ENCODE data around the gene EDEM2.

Gene EDEM2

GRCh38 chr20:35156978-35157377 lies 9.8 kb upstream of the EDEM2 start:
- Histone ChIP-seq H2AFZ (ENCODE audit: low read length) (no peak overlapping the region), H3K79me2 (ENCODE audit: low read length) (no peaks in the 10 kb centered on the region), H3K4me1 (ENCODE audit: low read length) (no peaks in the 10 kb centered on the region), H3K9ac (ENCODE audit: low read length) (no peak overlapping the region), H3K9me2 (replicated peaks; ENCODE audit: insufficient read depth, low read length) (no peaks in the 10 kb centered on the region), H3K4me2 (ENCODE audit: low read depth, low read length) (no peak overlapping the region), H4K20me1 (ENCODE audit: insufficient read depth, low read length) (no peaks in the 10 kb centered on the region), H3F3A (ENCODE audit: insufficient read depth, low read length) (no peaks in the 10 kb centered on the region), H3K27ac (ENCODE audit: low read length) (no peak overlapping the region), H3K36me3 (replicated peaks; ENCODE audit: insufficient read depth, low read length) (no peaks in the 10 kb centered on the region), H3K27me3 (replicated peaks; ENCODE audit: insufficient read depth, low read length) (no peaks in the 10 kb centered on the region), H3K4me3 (ENCODE audit: low read length) (no peak overlapping the region), H3K9me3 (replicated peaks; ENCODE audit: insufficient read depth, low read length) (no peaks in the 10 kb centered on the region)
- TF ChIP-seq, protein P1, sequence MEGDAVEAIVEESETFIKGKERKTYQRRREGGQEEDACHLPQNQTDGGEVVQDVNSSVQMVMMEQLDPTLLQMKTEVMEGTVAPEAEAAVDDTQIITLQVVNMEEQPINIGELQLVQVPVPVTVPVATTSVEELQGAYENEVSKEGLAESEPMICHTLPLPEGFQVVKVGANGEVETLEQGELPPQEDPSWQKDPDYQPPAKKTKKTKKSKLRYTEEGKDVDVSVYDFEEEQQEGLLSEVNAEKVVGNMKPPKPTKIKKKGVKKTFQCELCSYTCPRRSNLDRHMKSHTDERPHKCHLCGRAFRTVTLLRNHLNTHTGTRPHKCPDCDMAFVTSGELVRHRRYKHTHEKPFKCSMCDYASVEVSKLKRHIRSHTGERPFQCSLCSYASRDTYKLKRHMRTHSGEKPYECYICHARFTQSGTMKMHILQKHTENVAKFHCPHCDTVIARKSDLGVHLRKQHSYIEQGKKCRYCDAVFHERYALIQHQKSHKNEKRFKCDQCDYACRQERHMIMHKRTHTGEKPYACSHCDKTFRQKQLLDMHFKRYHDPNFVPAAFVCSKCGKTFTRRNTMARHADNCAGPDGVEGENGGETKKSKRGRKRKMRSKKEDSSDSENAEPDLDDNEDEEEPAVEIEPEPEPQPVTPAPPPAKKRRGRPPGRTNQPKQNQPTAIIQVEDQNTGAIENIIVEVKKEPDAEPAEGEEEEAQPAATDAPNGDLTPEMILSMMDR (IDR thresholded peaks at IDR 0.05; ENCODE audit: low read length), result no peak
- no peak for TF ChIP-seq EZH2 (optimal IDR thresholded peaks at IDR 0.05; ENCODE audit: low read depth, low read length)
- TF ChIP-seq EZH2phosphoT487 (IDR thresholded peaks at IDR 0.05; ENCODE audit: low read length), result no peak
- DNase-seq, result no peak

DNA sequence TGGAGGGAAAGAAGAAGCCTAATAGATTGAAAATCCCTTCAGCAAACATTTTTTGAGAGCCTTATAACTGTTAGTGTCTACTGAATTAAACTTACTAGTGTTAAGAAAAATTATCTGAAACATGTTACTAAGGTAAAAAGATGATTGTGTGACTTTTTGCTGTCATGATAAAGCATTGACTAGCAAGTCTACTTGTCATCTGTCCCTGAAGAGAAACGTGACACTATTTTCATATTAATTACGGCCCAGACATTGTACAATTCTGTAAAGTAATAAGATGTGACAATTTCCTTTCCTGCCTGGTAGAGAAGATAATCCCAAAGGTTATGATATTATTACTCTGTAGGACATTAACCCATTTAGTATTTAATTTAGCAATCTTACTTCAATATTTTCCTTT lies 8.8 kb upstream of the EDEM2 start:
- no peaks in the 10 kb centered on the region for H3K9me2 ChIP-seq (replicated peaks; ENCODE audit: insufficient read depth, low read length)
- no peak overlapping the region for H3K4me2 ChIP-seq (ENCODE audit: low read depth, low read length)
- H2AFZ ChIP-seq (ENCODE audit: low read length), result no peak overlapping the region
- TF ChIP-seq EZH2phosphoT487 (IDR thresholded peaks at IDR 0.05; ENCODE audit: low read length), result no peak
- TF ChIP-seq EZH2 (optimal IDR thresholded peaks at IDR 0.05; ENCODE audit: low read depth, low read length), result no peak
- TF ChIP-seq, protein P1 (IDR thresholded peaks at IDR 0.05; ENCODE audit: low read length), result no peak
- no peaks in the 10 kb centered on the region for H3K9me3 ChIP-seq (replicated peaks; ENCODE audit: insufficient read depth, low read length)
- no peak overlapping the region for H3K27ac ChIP-seq (ENCODE audit: low read length)
- H3K4me1 ChIP-seq (ENCODE audit: low read length), result no peaks in the 10 kb centered on the region
- no peak overlapping the region for H3K4me3 ChIP-seq (ENCODE audit: low read length)
- no peaks in the 10 kb centered on the region for H3F3A ChIP-seq (ENCODE audit: insufficient read depth, low read length)
- H3K36me3 ChIP-seq (replicated peaks; ENCODE audit: insufficient read depth, low read length), result no peaks in the 10 kb centered on the region
- no peak for DNase-seq
- H3K9ac ChIP-seq (ENCODE audit: low read length), result no peak overlapping the region
- no peaks in the 10 kb centered on the region for H4K20me1 ChIP-seq (ENCODE audit: insufficient read depth, low read length)
- H3K27me3 ChIP-seq (replicated peaks; ENCODE audit: insufficient read depth, low read length), result no peaks in the 10 kb centered on the region
- H3K79me2 ChIP-seq (ENCODE audit: low read length), result no peaks in the 10 kb centered on the region

DNA sequence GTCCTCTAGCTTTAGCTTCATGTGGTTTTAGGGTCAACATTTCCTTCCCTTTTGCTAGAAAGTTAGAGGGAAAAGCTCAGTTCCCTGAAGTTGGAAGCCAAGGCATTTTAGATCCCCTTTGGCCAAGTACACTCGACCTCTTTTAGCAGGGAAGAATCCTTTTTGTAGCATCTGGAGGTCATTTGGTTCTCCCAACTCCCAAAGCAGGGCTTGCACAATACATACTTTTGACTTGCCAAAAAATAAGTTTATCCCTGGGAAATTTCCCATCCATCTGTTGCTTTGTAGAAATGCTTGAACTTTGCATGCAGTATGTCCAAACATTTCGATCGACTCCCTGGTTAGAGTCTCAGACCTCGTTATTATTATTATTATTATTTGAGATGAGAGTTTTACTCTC lies 4.6 kb upstream of the EDEM2 start:
- TF ChIP-seq, protein P1 (IDR thresholded peaks at IDR 0.05; ENCODE audit: low read length), result no peak
- TF ChIP-seq EZH2 (optimal IDR thresholded peaks at IDR 0.05; ENCODE audit: low read depth, low read length) (no peak), EZH2phosphoT487 (IDR thresholded peaks at IDR 0.05; ENCODE audit: low read length) (no peak)
- H3K27me3 ChIP-seq (replicated peaks; ENCODE audit: insufficient read depth, low read length), result no peaks in the 10 kb centered on the region

More for the DNA sequence above, 4.6 kb upstream of the EDEM2 start:
- Histone ChIP-seq H2AFZ (ENCODE audit: low read length) (no peak overlapping the region), H3K9ac (ENCODE audit: low read length) (no peak overlapping the region), H4K20me1 (ENCODE audit: insufficient read depth, low read length) (no peaks in the 10 kb centered on the region), H3K36me3 (replicated peaks; ENCODE audit: insufficient read depth, low read length) (no peaks in the 10 kb centered on the region), H3K27ac (ENCODE audit: low read length) (no peak overlapping the region), H3K4me3 (ENCODE audit: low read length) (no peak overlapping the region), H3K79me2 (ENCODE audit: low read length) (peaks cover 3% of the 10 kb centered on the region; the same call in 1 of the 2 replicates), H3K4me1 (ENCODE audit: low read length) (0 out of 2 replicates have a peak, but pooled peaks cover 4% of the 10 kb centered on the region), H3K9me2 (replicated peaks; ENCODE audit: insufficient read depth, low read length) (no peaks in the 10 kb centered on the region), H3K9me3 (replicated peaks; ENCODE audit: insufficient read depth, low read length) (no peaks in the 10 kb centered on the region), H3K4me2 (ENCODE audit: low read depth, low read length) (no peak overlapping the region), H3F3A (ENCODE audit: insufficient read depth, low read length) (peaks cover 4% of the 10 kb centered on the region; the same call in 1 of the 2 replicates)
- no peak for DNase-seq
